Measurements from ENCODE around the gene ALOX12B. TPM values are rescaled to one million over a fixed set of nuclear protein-coding genes. Genes with fewer than 3 reads are reported as not detected.

ALOX12B gene
- total and polyA plus RNA-seq, 2 of the 13 experiments (the other 11 are each of a cell fraction or from before 2014, with no cell fraction given): 0.13 TPM; not detected in 1

DNA sequence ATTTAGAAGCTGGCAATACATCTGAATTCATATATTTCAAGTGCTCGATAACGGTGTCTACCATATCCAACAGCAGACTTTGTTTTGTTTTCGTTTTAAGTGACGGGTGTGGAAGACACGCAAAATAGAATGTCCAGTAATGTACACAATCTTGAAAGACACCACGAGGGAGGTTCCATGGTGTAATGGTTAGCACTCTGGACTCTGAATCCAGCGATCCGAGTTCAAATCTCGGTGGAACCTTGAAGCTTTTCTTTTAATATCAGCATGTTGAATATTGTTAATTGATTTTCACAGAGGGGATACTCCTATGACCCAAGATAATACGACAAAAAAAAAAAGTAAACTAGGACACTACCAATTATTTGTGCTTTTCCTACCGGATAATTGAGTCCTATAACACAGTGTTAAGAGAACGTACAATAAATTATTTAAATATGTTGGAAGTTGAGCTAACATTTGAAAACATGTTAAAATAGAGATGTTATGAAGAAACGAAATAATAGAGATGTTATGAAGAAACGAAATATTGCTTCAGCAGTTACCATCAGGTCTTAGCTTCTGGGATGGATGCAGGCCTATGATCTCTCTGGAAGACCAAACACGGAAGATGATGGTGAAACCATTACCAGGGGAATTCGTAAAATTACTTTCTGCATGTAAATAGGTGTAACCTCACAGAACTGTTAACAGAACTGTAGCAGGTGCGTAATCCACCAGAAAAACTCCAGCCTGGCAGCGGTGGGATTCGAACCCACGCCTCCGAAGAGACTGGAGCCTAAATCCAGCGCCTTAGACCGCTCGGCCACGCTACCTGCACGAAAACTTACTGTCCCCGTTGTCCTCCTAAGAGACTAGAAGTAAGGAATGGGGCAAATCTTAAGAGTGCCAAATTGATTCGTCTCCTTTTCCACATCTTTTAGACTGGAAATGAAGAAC is 32.3 kb upstream of the ALOX12B start (continued):
- TF ChIP-seq ZNF34 (CRISPR knock-in tag; IDR thresholded peaks at IDR 0.05; ENCODE audit: borderline replicate concordance) (peak; percentile 84; the same call in 1 of the 2 replicates), IRF2 (CRISPR knock-in tag; IDR thresholded peaks at IDR 0.05) (peak; percentile 31; the same call in 1 of the 2 replicates), CEBPZ (IDR thresholded peaks at IDR 0.05; ENCODE audit: low read length) (no peak), MZF1 (CRISPR knock-in tag; IDR thresholded peaks at IDR 0.05; ENCODE audit: borderline replicate concordance) (no peak), HNRNPH1 (optimal IDR thresholded peaks at IDR 0.05; ENCODE audit: low read depth, low read length) (no peak), HDAC1 (CRISPR knock-in tag; IDR thresholded peaks at IDR 0.05) (peak; percentile 29; the same call in 1 of the 2 replicates), ZNF562 (CRISPR knock-in tag; IDR thresholded peaks at IDR 0.05; ENCODE audit: borderline replicate concordance) (no peak), ZNF234 (CRISPR knock-in tag; conservative IDR thresholded peaks at IDR 0.05) (no peak), TP53 (CRISPR knock-in tag; conservative IDR thresholded peaks at IDR 0.05) (no peak; the same call in 1 of the 2 replicates), ZNF362 (CRISPR knock-in tag; IDR thresholded peaks at IDR 0.05; ENCODE audit: borderline replicate concordance) (peak; percentile 63; the same call in 1 of the 2 replicates), CCAR2 (optimal IDR thresholded peaks at IDR 0.05; ENCODE audit: low read depth, low read length) (no peak), ZNF367 (CRISPR knock-in tag; IDR thresholded peaks at IDR 0.05; ENCODE audit: borderline replicate concordance) (no peak), PTBP1 (IDR thresholded peaks at IDR 0.05; ENCODE audit: low read depth, low read length, poor library complexity, severe bottlenecking) (no peak), UBTF (CRISPR knock-in tag; IDR thresholded peaks at IDR 0.05) (peak; percentile 34; the same call in 1 of the 2 replicates)
- TF ChIP-seq, protein P1, sequence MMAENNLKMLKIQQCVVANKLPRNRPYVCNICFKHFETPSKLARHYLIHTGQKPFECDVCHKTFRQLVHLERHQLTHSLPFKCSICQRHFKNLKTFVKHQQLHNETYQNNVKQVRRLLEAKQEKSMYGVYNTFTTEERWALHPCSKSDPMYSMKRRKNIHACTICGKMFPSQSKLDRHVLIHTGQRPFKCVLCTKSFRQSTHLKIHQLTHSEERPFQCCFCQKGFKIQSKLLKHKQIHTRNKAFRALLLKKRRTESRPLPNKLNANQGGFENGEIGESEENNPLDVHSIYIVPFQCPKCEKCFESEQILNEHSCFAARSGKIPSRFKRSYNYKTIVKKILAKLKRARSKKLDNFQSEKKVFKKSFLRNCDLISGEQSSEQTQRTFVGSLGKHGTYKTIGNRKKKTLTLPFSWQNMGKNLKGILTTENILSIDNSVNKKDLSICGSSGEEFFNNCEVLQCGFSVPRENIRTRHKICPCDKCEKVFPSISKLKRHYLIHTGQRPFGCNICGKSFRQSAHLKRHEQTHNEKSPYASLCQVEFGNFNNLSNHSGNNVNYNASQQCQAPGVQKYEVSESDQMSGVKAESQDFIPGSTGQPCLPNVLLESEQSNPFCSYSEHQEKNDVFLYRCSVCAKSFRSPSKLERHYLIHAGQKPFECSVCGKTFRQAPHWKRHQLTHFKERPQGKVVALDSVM (CRISPR knock-in tag; IDR thresholded peaks at IDR 0.05): no peak
- TF ChIP-seq, protein P2, sequence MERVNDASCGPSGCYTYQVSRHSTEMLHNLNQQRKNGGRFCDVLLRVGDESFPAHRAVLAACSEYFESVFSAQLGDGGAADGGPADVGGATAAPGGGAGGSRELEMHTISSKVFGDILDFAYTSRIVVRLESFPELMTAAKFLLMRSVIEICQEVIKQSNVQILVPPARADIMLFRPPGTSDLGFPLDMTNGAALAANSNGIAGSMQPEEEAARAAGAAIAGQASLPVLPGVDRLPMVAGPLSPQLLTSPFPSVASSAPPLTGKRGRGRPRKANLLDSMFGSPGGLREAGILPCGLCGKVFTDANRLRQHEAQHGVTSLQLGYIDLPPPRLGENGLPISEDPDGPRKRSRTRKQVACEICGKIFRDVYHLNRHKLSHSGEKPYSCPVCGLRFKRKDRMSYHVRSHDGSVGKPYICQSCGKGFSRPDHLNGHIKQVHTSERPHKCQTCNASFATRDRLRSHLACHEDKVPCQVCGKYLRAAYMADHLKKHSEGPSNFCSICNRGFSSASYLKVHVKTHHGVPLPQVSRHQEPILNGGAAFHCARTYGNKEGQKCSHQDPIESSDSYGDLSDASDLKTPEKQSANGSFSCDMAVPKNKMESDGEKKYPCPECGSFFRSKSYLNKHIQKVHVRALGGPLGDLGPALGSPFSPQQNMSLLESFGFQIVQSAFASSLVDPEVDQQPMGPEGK (CRISPR knock-in tag; IDR thresholded peaks at IDR 0.05): peak; percentile 85

Data from HepG2 (cell line).